HL-60 (cell line): ENCODE measurements around the gene MS4A10.

ENCODE experiments used
- CTCF ChIP-seq: IDR thresholded peaks from one replicate; pipeline ENCODE4 v1.5.1; 2011; ENCODE audit warnings: low read length, control low read depth, inconsistent platforms; ENCODE audit not compliant: insufficient read depth
- GABPA ChIP-seq: IDR thresholded peaks from 2 replicates; pipeline ENCODE4 v1.6.1; 2012; ENCODE audit warnings: low read depth
- POLR2AphosphoS5 ChIP-seq: IDR thresholded peaks from 2 replicates; pipeline ENCODE4 v1.6.1; 2012; ENCODE audit warnings: low read depth
- SPI1 ChIP-seq: IDR thresholded peaks from 2 replicates; pipeline ENCODE4 v1.6.1; 2012; ENCODE audit warnings: low read depth, mild to moderate bottlenecking, borderline replicate concordance
- TF ChIP-seq, protein P1 (sequence below): IDR thresholded peaks from 2 replicates; pipeline ENCODE4 v1.6.1; 2012; ENCODE audit warnings: low read depth; ENCODE audit not compliant: insufficient replicate concordance

GRCh38 chr11:60791153-60791933, 6.2 kb downstream of the MS4A10 start:
- no peak for TF ChIP-seq CTCF
- TF ChIP-seq, protein P1, sequence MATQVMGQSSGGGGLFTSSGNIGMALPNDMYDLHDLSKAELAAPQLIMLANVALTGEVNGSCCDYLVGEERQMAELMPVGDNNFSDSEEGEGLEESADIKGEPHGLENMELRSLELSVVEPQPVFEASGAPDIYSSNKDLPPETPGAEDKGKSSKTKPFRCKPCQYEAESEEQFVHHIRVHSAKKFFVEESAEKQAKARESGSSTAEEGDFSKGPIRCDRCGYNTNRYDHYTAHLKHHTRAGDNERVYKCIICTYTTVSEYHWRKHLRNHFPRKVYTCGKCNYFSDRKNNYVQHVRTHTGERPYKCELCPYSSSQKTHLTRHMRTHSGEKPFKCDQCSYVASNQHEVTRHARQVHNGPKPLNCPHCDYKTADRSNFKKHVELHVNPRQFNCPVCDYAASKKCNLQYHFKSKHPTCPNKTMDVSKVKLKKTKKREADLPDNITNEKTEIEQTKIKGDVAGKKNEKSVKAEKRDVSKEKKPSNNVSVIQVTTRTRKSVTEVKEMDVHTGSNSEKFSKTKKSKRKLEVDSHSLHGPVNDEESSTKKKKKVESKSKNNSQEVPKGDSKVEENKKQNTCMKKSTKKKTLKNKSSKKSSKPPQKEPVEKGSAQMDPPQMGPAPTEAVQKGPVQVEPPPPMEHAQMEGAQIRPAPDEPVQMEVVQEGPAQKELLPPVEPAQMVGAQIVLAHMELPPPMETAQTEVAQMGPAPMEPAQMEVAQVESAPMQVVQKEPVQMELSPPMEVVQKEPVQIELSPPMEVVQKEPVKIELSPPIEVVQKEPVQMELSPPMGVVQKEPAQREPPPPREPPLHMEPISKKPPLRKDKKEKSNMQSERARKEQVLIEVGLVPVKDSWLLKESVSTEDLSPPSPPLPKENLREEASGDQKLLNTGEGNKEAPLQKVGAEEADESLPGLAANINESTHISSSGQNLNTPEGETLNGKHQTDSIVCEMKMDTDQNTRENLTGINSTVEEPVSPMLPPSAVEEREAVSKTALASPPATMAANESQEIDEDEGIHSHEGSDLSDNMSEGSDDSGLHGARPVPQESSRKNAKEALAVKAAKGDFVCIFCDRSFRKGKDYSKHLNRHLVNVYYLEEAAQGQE = no peak
- no peak for TF ChIP-seq SPI1
- TF ChIP-seq POLR2AphosphoS5 = no peak
- no peak for TF ChIP-seq GABPA
